NCI-H1092 treated with DMSO at 0.1 percent for 48 hours (cell line): Measurements from ENCODE around the gene SLAMF7.
"Not testable (repeated sequence)": the region's sequence is repeated elsewhere in the genome, so short reads cannot be mapped to it uniquely, and the experiment has no call there.

Experiments used
- DNase-seq: peaks from one replicate; lab custom pipeline; 2025; lab: John Stamatoyannopoulos, UW

Gene SLAMF7

GRCh38 chr1:160720356-160721085 lies 18.5 kb upstream of the SLAMF7 start:
- no peak for DNase-seq

DNA sequence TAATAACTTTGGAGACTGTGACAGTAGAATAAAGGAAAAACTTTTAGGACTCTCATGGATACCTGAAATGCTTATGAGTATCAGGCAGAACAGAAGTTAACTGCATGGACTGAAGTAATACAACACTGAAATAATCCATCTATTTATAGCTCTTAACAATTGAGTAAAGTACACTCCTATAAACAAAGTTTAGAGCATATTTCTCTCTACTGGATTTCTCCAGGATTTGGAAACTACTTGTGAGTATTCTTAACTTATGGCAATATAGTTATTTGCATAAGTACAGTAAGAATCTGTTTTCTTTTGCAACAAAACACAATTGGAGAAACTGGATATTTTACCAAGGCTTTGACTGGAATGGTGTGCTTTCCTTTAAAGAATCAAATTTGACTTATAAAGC lies 17.6 kb upstream of the SLAMF7 start:
- DNase-seq, result no peak

- DNase-seq, result no peak
Measured at GRCh38 chr1:160722726-160723125, 16.3 kb upstream of the SLAMF7 start.

- no peak for DNase-seq
Measured at GRCh38 chr1:160723332-160723731, 15.7 kb upstream of the SLAMF7 start.

- no peak for DNase-seq
Measured at GRCh38 chr1:160724465-160725242, 14.4 kb upstream of the SLAMF7 start.

- no peak for DNase-seq
Measured at GRCh38 chr1:160726114-160726497, 12.9 kb upstream of the SLAMF7 start.

- peak; percentile 57 for DNase-seq
Measured at GRCh38 chr1:160726498-160727315, 12.3 kb upstream of the SLAMF7 start.

GRCh38 chr1:160727316-160727640 lies 11.8 kb upstream of the SLAMF7 start:
- DNase-seq, result no peak

DNA sequence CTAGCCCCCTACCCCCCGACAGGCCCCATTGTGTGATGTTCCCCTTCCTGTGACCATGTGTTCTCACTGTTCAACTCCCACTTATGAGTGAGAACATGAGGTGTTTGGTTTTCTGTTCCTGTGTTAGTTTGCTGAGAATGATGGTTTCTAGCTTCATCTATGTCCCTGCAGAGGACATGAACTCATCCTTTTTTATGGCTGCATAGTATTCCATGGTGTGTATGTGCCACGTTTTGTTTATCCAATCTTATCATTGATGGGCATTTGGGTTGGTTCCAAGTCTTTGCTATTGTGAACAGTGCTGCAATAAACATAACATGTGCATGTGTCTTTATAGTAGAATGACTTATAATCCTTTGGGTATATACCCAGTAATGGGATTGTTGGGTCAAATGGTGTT lies 7.5 kb upstream of the SLAMF7 start:
- not testable (repeated sequence) for DNase-seq

GRCh38 chr1:160731990-160732389 lies 7.1 kb upstream of the SLAMF7 start:
- no peak for DNase-seq

- no peak for DNase-seq
Measured at GRCh38 chr1:160733898-160734297, 5.1 kb upstream of the SLAMF7 start.

- no peak for DNase-seq
Measured at GRCh38 chr1:160734301-160734700, 4.7 kb upstream of the SLAMF7 start.

GRCh38 chr1:160738271-160738670 lies 776 bp upstream of the SLAMF7 start:
- no peak for DNase-seq

DNA sequence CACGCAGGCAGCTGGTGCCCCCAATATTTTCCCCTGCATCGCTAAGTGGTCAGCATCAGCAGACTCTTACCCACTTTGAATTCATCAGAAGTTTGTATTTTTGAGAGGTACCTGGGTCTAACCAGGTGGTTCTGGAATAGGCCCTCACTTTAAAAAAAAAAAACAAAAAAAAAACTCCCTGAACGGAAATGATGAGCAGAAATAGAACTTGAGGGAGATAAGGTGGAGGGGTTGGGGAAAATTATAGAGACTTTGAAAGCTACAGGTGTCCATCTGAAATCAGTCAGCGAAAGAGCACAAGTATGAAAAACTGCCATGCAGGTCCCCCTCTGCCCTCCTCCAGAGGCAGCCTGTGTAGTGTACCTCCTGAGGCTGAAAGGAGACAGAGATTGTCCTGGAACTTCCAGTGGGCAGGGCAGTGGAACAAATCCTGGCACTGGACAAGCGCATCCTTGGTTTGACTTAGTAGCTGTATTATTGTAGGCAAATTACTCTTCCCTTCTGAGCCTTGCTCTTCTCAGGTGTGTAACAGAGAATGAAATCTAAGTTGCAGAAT lies 1.2 kb downstream of the SLAMF7 start:
- no peak for DNase-seq

- no peak for DNase-seq
Measured at GRCh38 chr1:160741092-160741501, 2.0 kb downstream of the SLAMF7 start.

DNA sequence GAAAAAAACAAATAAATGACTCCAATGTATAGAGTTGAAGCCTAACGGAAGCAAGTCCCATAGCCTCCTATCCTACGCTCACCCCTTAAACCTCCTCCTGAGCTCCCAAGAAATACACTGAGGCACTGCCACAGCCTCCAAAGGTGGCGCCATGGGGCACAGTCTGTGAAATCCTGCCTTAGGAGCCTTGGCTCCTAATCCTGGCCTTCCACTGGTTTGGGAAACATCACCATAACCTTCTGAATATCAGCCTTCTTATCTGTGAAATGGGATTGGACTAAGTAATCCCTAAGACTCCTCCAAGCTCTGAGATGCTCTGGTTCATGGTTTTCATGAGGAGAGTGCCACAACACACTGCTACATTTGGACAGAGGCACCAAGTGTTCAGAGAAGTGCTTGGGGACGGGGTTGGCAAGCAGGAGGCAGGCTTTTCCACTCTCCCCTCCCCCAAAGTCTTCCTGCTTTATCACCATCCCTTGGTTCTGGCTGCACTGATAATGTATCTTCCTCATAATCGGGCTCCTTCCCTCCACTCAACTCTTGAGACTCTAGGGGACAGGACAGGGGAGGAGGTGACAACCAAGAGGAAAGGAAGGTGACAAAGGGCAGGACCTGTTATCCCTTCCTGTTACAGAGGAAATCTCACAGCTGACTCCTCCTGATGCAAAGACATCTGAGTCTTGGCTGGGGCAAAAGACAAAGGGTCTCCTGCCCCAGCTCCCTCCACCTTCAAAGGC lies 2.7 kb downstream of the SLAMF7 start:
- no peak for DNase-seq

DNA sequence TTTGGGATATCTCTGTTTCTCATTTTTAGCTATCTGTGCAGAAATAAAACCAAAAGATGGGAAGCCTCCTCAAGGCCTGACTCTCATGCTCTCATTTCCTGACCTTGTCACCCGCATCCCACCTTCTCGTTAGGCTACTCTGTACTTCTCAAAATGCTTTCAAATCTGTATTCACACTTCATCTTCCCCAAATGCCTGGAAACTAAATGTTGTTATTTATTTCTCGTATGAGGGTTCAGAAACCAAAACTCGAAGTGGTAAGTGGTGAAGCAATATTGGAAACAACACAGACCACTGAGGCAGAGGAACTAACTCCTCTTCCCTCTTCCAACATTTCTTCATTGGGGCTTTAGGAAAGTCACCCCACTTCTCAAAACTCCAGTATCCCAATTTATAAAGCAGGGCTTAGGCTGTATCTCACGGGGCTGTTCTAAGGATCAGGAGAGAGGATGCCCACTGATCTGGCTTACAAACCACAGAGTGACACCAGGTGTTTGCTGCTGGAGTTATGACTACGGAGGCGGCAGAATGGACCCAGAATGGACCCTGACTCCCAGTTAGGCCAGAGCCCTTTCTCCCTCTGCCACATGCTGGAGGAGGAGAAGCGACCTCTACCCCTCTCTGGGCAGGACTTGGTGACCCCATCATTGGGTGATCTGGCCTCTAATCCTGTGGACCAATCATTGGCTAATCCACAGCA lies 3.5 kb downstream of the SLAMF7 start:
- no peak for DNase-seq

GRCh38 chr1:160743266-160743665 lies 4.2 kb downstream of the SLAMF7 start:
- no peak for DNase-seq

DNA sequence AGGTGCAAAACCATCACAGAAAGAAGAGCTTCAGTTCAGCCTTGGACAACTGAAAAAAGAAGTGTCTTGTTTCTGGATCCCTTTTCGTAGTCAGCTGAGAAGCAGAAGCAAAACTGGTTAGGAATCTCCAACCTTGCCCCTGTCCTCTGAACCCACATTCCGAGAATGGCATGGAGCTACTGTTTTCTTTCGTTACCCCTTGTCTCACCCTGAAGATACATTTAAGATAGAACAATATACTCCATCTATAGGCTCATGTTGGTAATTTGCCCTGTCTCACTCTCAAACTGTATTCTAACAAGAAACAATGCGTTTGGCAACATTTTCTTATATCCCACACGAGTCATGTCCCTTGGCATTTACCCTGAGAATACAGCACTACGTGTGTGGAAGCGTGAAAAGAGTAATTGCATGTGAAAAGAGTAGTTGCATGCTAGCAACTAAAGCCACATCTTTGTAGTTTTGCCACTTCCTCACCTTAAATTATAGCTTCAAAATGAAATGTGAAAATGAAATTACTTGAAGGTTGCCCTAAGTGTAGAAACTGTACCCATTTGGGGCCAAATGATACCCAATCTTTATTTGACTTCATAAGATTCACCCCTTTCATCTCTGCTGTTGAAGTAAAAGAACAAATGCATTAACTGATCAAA lies 5.3 kb downstream of the SLAMF7 start:
- no peak for DNase-seq

DNA sequence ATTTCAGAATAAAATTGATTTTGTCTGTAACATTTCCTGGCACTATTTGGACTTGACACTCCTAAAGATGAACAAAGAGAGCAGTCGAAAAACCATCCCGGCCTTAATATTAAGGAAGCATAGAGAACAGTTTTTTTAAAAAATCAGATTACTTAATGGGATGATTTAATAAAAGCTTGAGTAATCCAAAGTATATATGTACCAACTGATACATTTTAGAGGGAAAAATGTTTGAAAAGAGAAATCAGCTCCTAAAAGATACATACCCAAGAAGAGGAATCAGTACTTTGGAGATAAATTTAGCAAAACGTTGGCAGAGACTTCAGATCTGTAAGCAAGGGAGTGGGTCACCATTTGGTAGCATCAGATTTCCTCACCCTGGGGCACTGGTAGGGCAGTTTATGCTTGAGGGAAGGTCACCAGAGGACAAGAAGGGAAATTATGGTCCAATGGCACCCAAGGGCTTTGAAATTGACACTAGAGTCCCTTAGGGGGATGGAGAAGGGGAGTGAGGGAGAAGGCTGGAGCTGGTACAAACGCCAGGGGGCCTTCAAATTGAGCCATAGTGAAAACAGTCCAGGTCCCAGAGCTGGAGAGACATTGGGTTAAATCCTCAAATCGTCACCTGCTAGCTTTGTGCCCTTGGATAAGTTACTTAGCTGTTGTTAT lies 5.9 kb downstream of the SLAMF7 start:
- DNase-seq, result no peak
